Smooth muscle cell (in vitro differentiated cells): ENCODE results near the gene TMEM53. TPM values are rescaled to one million over a fixed set of nuclear protein-coding genes. Genes with fewer than 3 reads are reported as not detected.

Experiments
- DNase-seq: peaks from one replicate; lab custom pipeline; 2025; ENCODE audit not compliant: unreplicated experiment; lab: John Stamatoyannopoulos, UW
- H2AFZ ChIP-seq: fragments of 200-600 bp; sonication (generic); 2 replicates; pipeline ENCODE4 v1.6.0; 2016; ENCODE audit warnings: antibody characterized with exemption, low read depth, mild to moderate bottlenecking
- H3F3A ChIP-seq: fragments of 200-600 bp; sonication (generic); 2 replicates; pipeline ENCODE4 v1.6.0; 2017; ENCODE audit warnings: antibody characterized with exemption, low read depth
- H3K27ac ChIP-seq: fragments of 200-600 bp; sonication (generic); 2 replicates; pipeline ENCODE4 v1.5.1; 2016; ENCODE audit warnings: low read depth, mild to moderate bottlenecking
- H3K27me3 ChIP-seq: fragments of 200-600 bp; sonication (generic); 2 replicates; pipeline ENCODE4 v1.6.1; 2016; ENCODE audit warnings: low read depth, mild to moderate bottlenecking
- H3K36me3 ChIP-seq: fragments of 200-600 bp; sonication (generic); 2 replicates; pipeline ENCODE4 v1.5.1; 2016; ENCODE audit warnings: low read depth
- H3K4me1 ChIP-seq: fragments of 200-600 bp; sonication (generic); 2 replicates; pipeline ENCODE4 v1.5.1; 2016; ENCODE audit warnings: low read depth
- H3K4me2 ChIP-seq: fragments of 200-600 bp; sonication (generic); 2 replicates; pipeline ENCODE4 v1.6.0; 2016; ENCODE audit warnings: mild to moderate bottlenecking
- H3K4me3 ChIP-seq: fragments of 200-600 bp; sonication (generic); 2 replicates; pipeline ENCODE4 v1.5.1; 2016; ENCODE audit warnings: mild to moderate bottlenecking
- H3K79me2 ChIP-seq: fragments of 200-600 bp; sonication (generic); 2 replicates; pipeline ENCODE4 v1.6.0; 2016; ENCODE audit warnings: low read depth, mild to moderate bottlenecking
- H3K9ac ChIP-seq: fragments of 200-600 bp; sonication (generic); 2 replicates; pipeline ENCODE4 v1.6.0; 2016; ENCODE audit warnings: low read depth
- H3K9me3 ChIP-seq: fragments of 200-600 bp; sonication (generic); replicated peaks from 2 replicates; pipeline ENCODE4 v1.5.1; 2016; ENCODE audit warnings: low read depth
- H4K20me1 ChIP-seq: fragments of 200-600 bp; sonication (generic); 2 replicates; pipeline ENCODE4 v1.6.0; 2016; ENCODE audit warnings: low read depth
- WGBS: methylation state at CpG from one replicate; pipeline ENCODE4 v1.1.7; 2016; ENCODE audit warnings: low lambda C conversion rate; 5-methylcytosine and 5-hydroxymethylcytosine counted together
- polyA plus RNA-seq: library from polyadenylated mRNA; unstranded; fragments of >200 nt; fragmentation: Nextera tagmentation; extraction: Ambion mirVana; gene quantifications from 2 replicates; pipeline ENCODE4 v1.2.1, GENCODE V29; 2016
- total RNA-seq: library from RNA; depleted of rRNA; stranded (reverse); fragments of >200 nt; gene quantifications from 2 replicates; pipeline ENCODE4 v1.2.3, GENCODE V29; 2014
- TF ChIP-seq, protein P1 (sequence below): fragments of 200-600 bp; sonication (generic); IDR thresholded peaks from 2 replicates; pipeline ENCODE4 v1.5.1; 2017; ENCODE audit warnings: borderline replicate concordance, mild to moderate bottlenecking, antibody characterized with exemption; ENCODE audit not compliant: insufficient read depth, poor library complexity, severe bottlenecking

The TMEM53 gene
- total and polyA plus RNA-seq, 2 experiments from 2014 or later = 8.1 to 15.5 TPM

DNA sequence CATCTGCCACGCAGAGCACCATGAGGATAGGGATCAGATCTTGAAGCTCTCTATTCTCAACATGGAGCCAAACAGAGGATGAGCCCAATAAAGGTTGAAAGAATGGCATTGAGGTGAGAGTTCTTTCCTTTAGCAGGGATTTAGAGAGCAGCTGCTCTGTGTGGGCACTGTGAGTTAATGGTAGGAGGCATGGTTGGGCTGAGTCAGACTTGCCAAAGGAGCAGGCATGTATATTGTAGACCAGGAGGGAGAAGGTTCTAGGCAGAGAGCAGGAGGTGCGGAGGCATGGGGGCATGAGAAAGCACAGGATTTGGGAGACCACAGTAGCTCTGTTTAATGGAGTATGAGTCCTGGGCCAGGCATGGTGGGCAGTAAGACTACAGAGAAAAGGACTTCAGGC, 32.0 kb downstream of the TMEM53 start:
- no peak overlapping the region for H2AFZ ChIP-seq
- H3K4me3 ChIP-seq = no peak overlapping the region
- peaks cover 4% of the 10 kb centered on the region for H3K4me1 ChIP-seq
- H3K79me2 ChIP-seq = no peaks in the 10 kb centered on the region
- no peaks in the 10 kb centered on the region for H3K27me3 ChIP-seq
- no peaks in the 10 kb centered on the region for H3K9me3 ChIP-seq
- H3K9ac ChIP-seq = no peak overlapping the region
- peaks cover 3% of the 10 kb centered on the region for H3K36me3 ChIP-seq
- no peaks in the 10 kb centered on the region for H3F3A ChIP-seq
- TF ChIP-seq, protein P1, sequence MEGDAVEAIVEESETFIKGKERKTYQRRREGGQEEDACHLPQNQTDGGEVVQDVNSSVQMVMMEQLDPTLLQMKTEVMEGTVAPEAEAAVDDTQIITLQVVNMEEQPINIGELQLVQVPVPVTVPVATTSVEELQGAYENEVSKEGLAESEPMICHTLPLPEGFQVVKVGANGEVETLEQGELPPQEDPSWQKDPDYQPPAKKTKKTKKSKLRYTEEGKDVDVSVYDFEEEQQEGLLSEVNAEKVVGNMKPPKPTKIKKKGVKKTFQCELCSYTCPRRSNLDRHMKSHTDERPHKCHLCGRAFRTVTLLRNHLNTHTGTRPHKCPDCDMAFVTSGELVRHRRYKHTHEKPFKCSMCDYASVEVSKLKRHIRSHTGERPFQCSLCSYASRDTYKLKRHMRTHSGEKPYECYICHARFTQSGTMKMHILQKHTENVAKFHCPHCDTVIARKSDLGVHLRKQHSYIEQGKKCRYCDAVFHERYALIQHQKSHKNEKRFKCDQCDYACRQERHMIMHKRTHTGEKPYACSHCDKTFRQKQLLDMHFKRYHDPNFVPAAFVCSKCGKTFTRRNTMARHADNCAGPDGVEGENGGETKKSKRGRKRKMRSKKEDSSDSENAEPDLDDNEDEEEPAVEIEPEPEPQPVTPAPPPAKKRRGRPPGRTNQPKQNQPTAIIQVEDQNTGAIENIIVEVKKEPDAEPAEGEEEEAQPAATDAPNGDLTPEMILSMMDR = no peak
- 95% methylated on average over 2 of the region's 2 CpGs for WGBS
- H3K27ac ChIP-seq = no peak overlapping the region
- peaks cover 18% of the 10 kb centered on the region for H4K20me1 ChIP-seq
- DNase-seq = no peak
- H3K4me2 ChIP-seq = no peak overlapping the region

DNA sequence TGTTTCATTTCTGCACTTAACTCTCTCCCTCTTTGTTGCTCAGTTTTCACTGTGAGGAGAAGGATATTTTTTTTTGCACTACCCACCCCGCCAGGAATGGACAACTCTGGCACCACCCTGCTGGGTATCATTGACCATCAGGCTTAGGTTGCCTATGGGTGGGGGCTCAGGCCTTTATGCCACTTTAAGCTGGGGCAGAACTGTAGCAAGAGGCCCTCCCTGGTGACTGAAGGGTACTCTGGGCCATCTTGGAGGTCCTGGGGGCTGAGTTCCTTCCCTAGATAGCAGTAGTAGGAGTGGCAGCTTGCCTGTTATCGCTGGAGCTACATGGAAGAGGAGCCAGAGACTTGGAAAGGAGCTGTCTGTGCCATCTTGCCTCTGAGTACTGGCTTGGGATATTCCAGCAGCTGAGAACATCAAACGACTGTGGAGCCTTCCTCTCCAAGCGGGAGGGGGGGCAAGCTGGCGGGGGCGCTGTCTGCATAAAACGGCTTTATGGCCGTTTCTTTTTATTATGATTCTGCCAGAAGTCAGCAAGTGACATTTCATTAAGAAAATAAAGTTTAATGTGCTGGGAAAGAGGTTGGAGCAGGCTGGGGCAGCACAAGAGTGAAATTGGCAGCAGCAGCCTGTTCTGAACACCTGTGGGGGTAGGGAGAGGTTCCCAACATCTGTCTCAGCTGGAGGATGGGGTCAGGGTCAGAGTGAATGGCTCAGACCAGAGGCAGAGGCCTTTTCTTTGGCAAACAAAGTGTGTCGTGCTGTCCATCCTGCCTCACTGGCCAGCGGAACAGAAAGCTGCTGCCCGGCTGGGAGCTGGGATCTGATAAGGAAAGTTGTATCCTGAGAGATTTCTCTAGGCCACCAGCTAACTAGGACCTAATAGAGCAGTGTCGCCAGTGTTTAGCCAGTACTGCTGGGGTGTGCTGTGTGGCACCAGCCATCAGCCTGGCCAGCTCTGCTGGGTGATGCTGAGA, 32.9 kb downstream of the TMEM53 start:
- H3K27me3 ChIP-seq = no peaks in the 10 kb centered on the region
- H3K4me2 ChIP-seq = no peak overlapping the region
- H3K9ac ChIP-seq = no peak overlapping the region
- peaks cover 3% of the 10 kb centered on the region for H3K36me3 ChIP-seq
- no peak overlapping the region for H2AFZ ChIP-seq
- H3F3A ChIP-seq = no peaks in the 10 kb centered on the region
- H3K79me2 ChIP-seq = no peaks in the 10 kb centered on the region
- DNase-seq = no peak
- no peak overlapping the region for H3K27ac ChIP-seq
- TF ChIP-seq, protein P1 = no peak
- no peaks in the 10 kb centered on the region for H3K9me3 ChIP-seq
- WGBS = 95% methylated on average over 12 of the region's 12 CpGs
- no peak overlapping the region for H3K4me3 ChIP-seq
- H3K4me1 ChIP-seq = peaks cover 5% of the 10 kb centered on the region
- peaks cover 24% of the 10 kb centered on the region for H4K20me1 ChIP-seq

DNA sequence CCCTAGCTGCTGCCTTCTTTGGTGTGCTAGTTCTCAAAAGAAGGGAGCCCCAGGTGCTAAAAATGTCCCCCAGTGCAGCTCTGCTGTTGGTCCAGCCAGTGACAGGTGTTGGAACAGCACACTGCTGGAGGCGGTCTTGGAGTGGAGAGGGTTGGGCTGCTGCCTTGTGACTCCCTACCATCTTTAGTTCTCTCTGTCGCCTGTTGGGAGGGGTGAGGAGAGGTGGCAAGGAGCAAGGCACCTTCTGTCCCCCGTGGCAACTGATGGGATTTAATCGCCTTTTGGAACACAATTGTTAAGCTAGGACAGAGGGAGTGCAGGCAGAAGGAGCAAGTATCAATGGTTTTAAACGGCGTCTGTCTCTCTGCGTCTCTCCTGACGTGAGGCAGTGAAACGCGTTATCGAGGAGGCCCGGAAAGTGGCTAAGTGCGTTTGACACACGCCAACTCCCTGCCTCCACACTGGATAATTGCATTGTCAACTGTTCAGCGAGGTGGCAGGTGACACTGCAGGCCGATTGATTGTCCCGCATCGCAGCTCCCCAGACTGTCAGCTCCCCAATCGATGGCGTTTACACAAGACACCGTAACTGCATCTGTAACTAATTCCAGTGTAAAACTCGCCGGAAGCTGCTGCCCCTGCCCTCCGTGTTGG, 34.0 kb downstream of the TMEM53 start:
- H4K20me1 ChIP-seq = peaks cover 32% of the 10 kb centered on the region
- H3K4me2 ChIP-seq = no peak overlapping the region
- no peaks in the 10 kb centered on the region for H3K27me3 ChIP-seq
- H3K9ac ChIP-seq = no peak overlapping the region
- no peak overlapping the region for H3K27ac ChIP-seq
- H3K4me1 ChIP-seq = peaks cover 5% of the 10 kb centered on the region
- no peaks in the 10 kb centered on the region for H3K9me3 ChIP-seq
- H3F3A ChIP-seq = no peaks in the 10 kb centered on the region
- H3K36me3 ChIP-seq = peaks cover 3% of the 10 kb centered on the region
- TF ChIP-seq, protein P1 = no peak
- H3K79me2 ChIP-seq = no peaks in the 10 kb centered on the region
- no peak for DNase-seq
- 96% methylated on average over 24 of the region's 24 CpGs for WGBS
- no peak overlapping the region for H3K4me3 ChIP-seq
- H2AFZ ChIP-seq = no peak overlapping the region
